ENCODE measurements around the gene SDCBP2. TPM values are rescaled to one million over a fixed set of nuclear protein-coding genes. Genes with fewer than 3 reads are reported as not detected.

SDCBP2 gene
- total and polyA plus RNA-seq, 4 donors: 1.9 to 6.1 (median 4.7) TPM

- H3K4me1 ChIP-seq (ENCODE audit: control insufficient read depth in 4 of 4, insufficient read depth in 4 of 4, low read length in 3 of 4): no peaks in the 10 kb centered on the region
- no peaks in the 10 kb centered on the region for H3K27me3 ChIP-seq (ENCODE audit: control insufficient read depth in 4 of 4, insufficient read depth in 4 of 4, low read length in 3 of 4)
- H3K36me3 ChIP-seq (ENCODE audit: control insufficient read depth in 4 of 4, insufficient read depth in 3 of 4, low read depth in 1 of 4, low read length in 3 of 4): no peaks in the 10 kb centered on the region
- no peak overlapping the region for H3K4me3 ChIP-seq (ENCODE audit: low read depth in 1 of 3, low read length in 3 of 3)
- WGBS: 88% methylated on average over 12 of the region's 12 CpGs
- TF ChIP-seq GABPA (IDR thresholded peaks at IDR 0.05 in 1 of 2, conservative IDR thresholded peaks at IDR 0.05 in 1 of 2): no peak
- TF ChIP-seq REST (IDR thresholded peaks at IDR 0.05): no peak
- no peak for TF ChIP-seq TAF1 (conservative IDR thresholded peaks at IDR 0.05)
- TF ChIP-seq RAD21 (IDR thresholded peaks at IDR 0.05): no peak
- TF ChIP-seq FOXA1 (IDR thresholded peaks at IDR 0.05): no peak
- TF ChIP-seq MAX (IDR thresholded peaks at IDR 0.05): no peak
- no peak for TF ChIP-seq HNF4A (conservative IDR thresholded peaks at IDR 0.05)
- TF ChIP-seq SP1 (IDR thresholded peaks at IDR 0.05): no peak
- TF ChIP-seq YY1 (IDR thresholded peaks at IDR 0.05): no peak
- no peak overlapping the region for H3K9ac ChIP-seq (ENCODE audit: low read depth in 1 of 2, low read length in 2 of 2)
- no peak overlapping the region for H3K27ac ChIP-seq (ENCODE audit: low read depth in 1 of 2, low read length in 2 of 2)
- no peak for DNase-seq (ENCODE audit: low spot score)
- no peaks in the 10 kb centered on the region for H3K9me3 ChIP-seq (ENCODE audit: control insufficient read depth in 4 of 4, low read length in 3 of 4)
Measured at GRCh38 chr20:1302685-1303541, 26.0 kb downstream of the SDCBP2 start.

GRCh38 chr20:1301031-1301529 is 27.9 kb downstream of the SDCBP2 start:
- H3K4me3 ChIP-seq (ENCODE audit: low read depth in 1 of 3, low read length in 3 of 3): no peak overlapping the region
- H3K9ac ChIP-seq (ENCODE audit: low read depth in 1 of 2, low read length in 2 of 2): no peak overlapping the region
- H3K9me3 ChIP-seq (ENCODE audit: control insufficient read depth in 4 of 4, low read length in 3 of 4): no peaks in the 10 kb centered on the region
- no peak for TF ChIP-seq RXRA (IDR thresholded peaks at IDR 0.05)
- 66% methylated on average over 9 of the region's 9 CpGs for whole genome bisulfite sequencing
- H3K4me1 ChIP-seq (ENCODE audit: control insufficient read depth in 4 of 4, insufficient read depth in 4 of 4, low read length in 3 of 4): no peaks in the 10 kb centered on the region
- H3K36me3 ChIP-seq (ENCODE audit: control insufficient read depth in 4 of 4, insufficient read depth in 3 of 4, low read depth in 1 of 4, low read length in 3 of 4): no peaks in the 10 kb centered on the region
- no peaks in the 10 kb centered on the region for H3K27me3 ChIP-seq (ENCODE audit: control insufficient read depth in 4 of 4, insufficient read depth in 4 of 4, low read length in 3 of 4)
- H3K27ac ChIP-seq (ENCODE audit: low read depth in 1 of 2, low read length in 2 of 2): no peak overlapping the region
- no peak for DNase-seq (ENCODE audit: low spot score)

GRCh38 chr20:1300083-1300840 is 28.7 kb downstream of the SDCBP2 start:
- Histone ChIP-seq H3K9me3 (ENCODE audit: control insufficient read depth in 4 of 4, low read length in 3 of 4) (no peaks in the 10 kb centered on the region), H3K4me1 (ENCODE audit: control insufficient read depth in 4 of 4, insufficient read depth in 4 of 4, low read length in 3 of 4) (no peaks in the 10 kb centered on the region), H3K36me3 (ENCODE audit: control insufficient read depth in 4 of 4, insufficient read depth in 3 of 4, low read depth in 1 of 4, low read length in 3 of 4) (no peaks in the 10 kb centered on the region), H3K9ac (ENCODE audit: low read depth in 1 of 2, low read length in 2 of 2) (no peak overlapping the region), H3K27me3 (ENCODE audit: control insufficient read depth in 4 of 4, insufficient read depth in 4 of 4, low read length in 3 of 4) (no peaks in the 10 kb centered on the region), H3K27ac (ENCODE audit: low read depth in 1 of 2, low read length in 2 of 2) (no peak overlapping the region), H3K4me3 (ENCODE audit: low read depth in 1 of 3, low read length in 3 of 3) (no peak overlapping the region)
- TF ChIP-seq MAX (IDR thresholded peaks at IDR 0.05): no peak
- no peak for DNase-seq (ENCODE audit: low spot score)
- WGBS: 91% methylated on average over 18 of the region's 18 CpGs
